Activated CD4-positive, alpha-beta T cell treated with anti-CD3 and anti-CD28 coated beads for 36 hours (primary cell): ENCODE measurements around the gene KLHL29. TPM values are rescaled to one million over a fixed set of nuclear protein-coding genes. Genes with fewer than 3 reads are reported as not detected.
A peak's percentile ranks its signal among the peaks of the same experiment; 100 is the strongest.
"Not testable (repeated sequence)": the region's sequence is repeated elsewhere in the genome, so short reads cannot be mapped to it uniquely, and the experiment has no call there.

Experiments used
- ATAC-seq: fragments of 200-7000 bp; cut with Tn5 transposase; one replicate; pipeline ENCODE4 v1.10.0; 2021; ENCODE audit warnings: mild to moderate bottlenecking, moderate library complexity
- CTCF ChIA-PET: fragments of 350-600 bp; sonication (Branson Sonifier 250); formaldehyde crosslinking; loops from one replicate; lab custom pipeline; 2021; ENCODE audit warnings: antibody characterized with exemption; lab: Charles Lee
- POLR2A ChIA-PET: fragments of 350-600 bp; sonication (Branson Sonifier 250); formaldehyde crosslinking; loops from one replicate; lab custom pipeline; 2021; ENCODE audit warnings: antibody characterized with exemption, inconsistent platforms; lab: Charles Lee
- DNase-seq: peaks from one replicate; pipeline ENCODE4 v3.0.0-alpha.2; 2020
- H3K27ac Mint-ChIP-seq: one replicate; pipeline ENCODE4 v1.8.0; 2021; ENCODE audit warnings: mixed read lengths
- H3K27me3 Mint-ChIP-seq: one replicate; pipeline ENCODE4 v1.8.0; 2021; ENCODE audit warnings: mixed read lengths
- H3K36me3 Mint-ChIP-seq: one replicate; pipeline ENCODE4 v1.8.0; 2021; ENCODE audit warnings: low read depth, mixed read lengths
- H3K4me1 Mint-ChIP-seq: one replicate; pipeline ENCODE4 v1.8.0; 2021; ENCODE audit warnings: mixed read lengths
- H3K4me3 Mint-ChIP-seq: one replicate; pipeline ENCODE4 v1.8.0; 2021; ENCODE audit warnings: mild to moderate bottlenecking, moderate library complexity, mixed read lengths
- H3K9me3 Mint-ChIP-seq: one replicate; pipeline ENCODE4 v1.8.0; 2021; ENCODE audit warnings: low read depth, mixed read lengths
- intact Hi-C, 2 experiments: fragments of 100-400 bp; cut with DNase I in 1 of 2; cut with micrococcal nuclease in 1 of 2; formaldehyde crosslinking; loops; one replicate each; pipeline versions ENCODE4 v1.14.2 to v1.15.1; 2022 to 2024; cut with DNase I, micrococcal nuclease
- total RNA-seq, 2 experiments: library from RNA; stranded (reverse); gene quantifications; one replicate each; pipeline ENCODE4 v1.2.3, GENCODE V29; 2021

Gene KLHL29
- total RNA-seq, 2 experiments from 2014 or later, result 1.7 to 2.0 TPM

- Mint-ChIP-seq H3K4me3 (no peak overlapping the region), H3K9me3 (peaks cover 4% of the 10 kb centered on the region), H3K27me3 (no peaks in the 10 kb centered on the region), H3K36me3 (peaks cover 47% of the 10 kb centered on the region), H3K27ac (no peak overlapping the region), H3K4me1 (no peaks in the 10 kb centered on the region)
- intact Hi-C loops, result no loop called here
- POLR2A ChIA-PET, result no interaction called here
- ATAC-seq (no peak), DNase-seq (no peak)
- CTCF ChIA-PET, result no interaction called here
These were observed 349.4 kb downstream of the KLHL29 start for GRCh38 chr2:23734416-23734815.

GRCh38 chr2:23736783-23737182 lies 351.8 kb downstream of the KLHL29 start:
- POLR2A ChIA-PET, intact Hi-C loops, ATAC-seq, H3K4me1 Mint-ChIP-seq, H3K4me3 Mint-ChIP-seq, H3K9me3 Mint-ChIP-seq, H3K27ac Mint-ChIP-seq, DNase-seq, H3K27me3 Mint-ChIP-seq: not testable (repeated sequence)
- H3K36me3 Mint-ChIP-seq, result peaks cover 48% of the 10 kb centered on the region
- CTCF ChIA-PET, result interaction anchor here (0.6 to 0.7 kb wide), 2 partner anchors 12 to 35 kb away, joined by 3 read pairs; no protein-coding TSS in a partner anchor

- intact Hi-C loops, result no loop called here
- CTCF ChIA-PET, result no interaction called here
- Mint-ChIP-seq H3K27ac (no peak overlapping the region), H3K4me3 (no peak overlapping the region), H3K36me3 (peaks cover 21% of the 10 kb centered on the region), H3K27me3 (no peaks in the 10 kb centered on the region), H3K4me1 (no peaks in the 10 kb centered on the region), H3K9me3 (peaks cover 1% of the 10 kb centered on the region)
- DNase-seq (no peak), ATAC-seq (no peak)
- POLR2A ChIA-PET, result no interaction called here
These were observed 360.2 kb downstream of the KLHL29 start for GRCh38 chr2:23745068-23745725.

GRCh38 chr2:23745726-23746105 lies 360.7 kb downstream of the KLHL29 start:
- ATAC-seq (no peak), DNase-seq (no peak)
- Mint-ChIP-seq H3K36me3 (peaks cover 24% of the 10 kb centered on the region), H3K4me1 (no peaks in the 10 kb centered on the region), H3K4me3 (no peak overlapping the region), H3K27ac (no peak overlapping the region), H3K27me3 (no peaks in the 10 kb centered on the region), H3K9me3 (peaks cover under 1% of the 10 kb centered on the region)
- intact Hi-C loops, result no loop called here
- POLR2A ChIA-PET, result no interaction called here
- CTCF ChIA-PET, result no interaction called here

GRCh38 chr2:23746141-23746863 lies 361.3 kb downstream of the KLHL29 start:
- no peak for ATAC-seq
- Mint-ChIP-seq H3K4me1 (no peaks in the 10 kb centered on the region), H3K36me3 (peaks cover 24% of the 10 kb centered on the region), H3K9me3 (no peaks in the 10 kb centered on the region), H3K27me3 (no peaks in the 10 kb centered on the region), H3K27ac (no peak overlapping the region), H3K4me3 (no peak overlapping the region)
- ChIA-PET POLR2A (no interaction called here), CTCF (interaction anchor here (0.5 to 0.6 kb wide), 2 partner anchors 122 to 514 kb away, joined by 3 read pairs; no protein-coding TSS in a partner anchor)
- intact Hi-C loops, result no loop called here
- no peak for DNase-seq

- no peak for ATAC-seq
These were observed 366.8 kb downstream of the KLHL29 start for GRCh38 chr2:23751747-23752265.

GRCh38 chr2:23753291-23754010 lies 368.5 kb downstream of the KLHL29 start:
- ChIA-PET CTCF (interaction anchor here (0.7 kb wide), 1 partner anchor 287 kb away, joined by 3 read pairs; no protein-coding TSS in a partner anchor), POLR2A (no interaction called here)
- ATAC-seq (no peak), DNase-seq (no peak)
- H3K9me3 Mint-ChIP-seq, result no peaks in the 10 kb centered on the region
- no peak overlapping the region for H3K4me3 Mint-ChIP-seq
- intact Hi-C loops, result no loop called here
- H3K27me3 Mint-ChIP-seq, result no peaks in the 10 kb centered on the region
- H3K4me1 Mint-ChIP-seq, result peaks cover 2% of the 10 kb centered on the region
- peaks cover 34% of the 10 kb centered on the region for H3K36me3 Mint-ChIP-seq
- no peak overlapping the region for H3K27ac Mint-ChIP-seq

More at GRCh38 chr2:23751747-23752265, 366.8 kb downstream of the KLHL29 start:
- Mint-ChIP-seq H3K4me3 (no peak overlapping the region), H3K9me3 (no peaks in the 10 kb centered on the region), H3K27ac (no peak overlapping the region), H3K36me3 (peaks cover 26% of the 10 kb centered on the region), H3K27me3 (no peaks in the 10 kb centered on the region), H3K4me1 (no peaks in the 10 kb centered on the region)
- no peak for DNase-seq
- POLR2A ChIA-PET, result no interaction called here
- intact Hi-C loops, result no loop called here
- CTCF ChIA-PET, result no interaction called here

- Mint-ChIP-seq H3K9me3 (no peaks in the 10 kb centered on the region), H3K27me3 (no peaks in the 10 kb centered on the region), H3K4me3 (no peak overlapping the region), H3K4me1 (peaks cover 2% of the 10 kb centered on the region), H3K36me3 (peaks cover 34% of the 10 kb centered on the region), H3K27ac (no peak overlapping the region)
- ChIA-PET POLR2A (no interaction called here), CTCF (no interaction called here)
- ATAC-seq (no peak), DNase-seq (no peak)
- intact Hi-C loops, result no loop called here
These were observed 370.0 kb downstream of the KLHL29 start for GRCh38 chr2:23754970-23755369.

GRCh38 chr2:23756593-23757292 lies 371.8 kb downstream of the KLHL29 start:
- peaks cover 27% of the 10 kb centered on the region for H3K36me3 Mint-ChIP-seq
- H3K9me3 Mint-ChIP-seq, result no peaks in the 10 kb centered on the region
- H3K27ac Mint-ChIP-seq, result no peak overlapping the region
- no peak for DNase-seq
- H3K4me3 Mint-ChIP-seq, result no peak overlapping the region
- POLR2A ChIA-PET, result no interaction called here
- no peak for ATAC-seq
- H3K27me3 Mint-ChIP-seq, result no peaks in the 10 kb centered on the region
- intact Hi-C loops, result no loop called here
- H3K4me1 Mint-ChIP-seq, result peaks cover 5% of the 10 kb centered on the region
- CTCF ChIA-PET, result interaction anchor here (1.1 kb wide), 1 partner anchor 38 kb away, joined by 3 read pairs; no protein-coding TSS in a partner anchor

- Mint-ChIP-seq H3K4me3 (no peak overlapping the region), H3K9me3 (no peaks in the 10 kb centered on the region), H3K4me1 (peaks cover 8% of the 10 kb centered on the region), H3K27ac (no peak overlapping the region), H3K27me3 (no peaks in the 10 kb centered on the region), H3K36me3 (peaks cover 25% of the 10 kb centered on the region)
- intact Hi-C loops, result no loop called here
- ChIA-PET POLR2A (no interaction called here), CTCF (interaction anchor here (0.9 to 1.2 kb wide), 3 partner anchors 10 to 67 kb away, joined by 3 to 5 read pairs (median 3); no protein-coding TSS in a partner anchor)
- DNase-seq (no peak), ATAC-seq (peak; percentile 47)
These were observed 372.9 kb downstream of the KLHL29 start for GRCh38 chr2:23757686-23758433.
